Measurements from ENCODE around the gene SASS6.

SASS6 gene

DNA sequence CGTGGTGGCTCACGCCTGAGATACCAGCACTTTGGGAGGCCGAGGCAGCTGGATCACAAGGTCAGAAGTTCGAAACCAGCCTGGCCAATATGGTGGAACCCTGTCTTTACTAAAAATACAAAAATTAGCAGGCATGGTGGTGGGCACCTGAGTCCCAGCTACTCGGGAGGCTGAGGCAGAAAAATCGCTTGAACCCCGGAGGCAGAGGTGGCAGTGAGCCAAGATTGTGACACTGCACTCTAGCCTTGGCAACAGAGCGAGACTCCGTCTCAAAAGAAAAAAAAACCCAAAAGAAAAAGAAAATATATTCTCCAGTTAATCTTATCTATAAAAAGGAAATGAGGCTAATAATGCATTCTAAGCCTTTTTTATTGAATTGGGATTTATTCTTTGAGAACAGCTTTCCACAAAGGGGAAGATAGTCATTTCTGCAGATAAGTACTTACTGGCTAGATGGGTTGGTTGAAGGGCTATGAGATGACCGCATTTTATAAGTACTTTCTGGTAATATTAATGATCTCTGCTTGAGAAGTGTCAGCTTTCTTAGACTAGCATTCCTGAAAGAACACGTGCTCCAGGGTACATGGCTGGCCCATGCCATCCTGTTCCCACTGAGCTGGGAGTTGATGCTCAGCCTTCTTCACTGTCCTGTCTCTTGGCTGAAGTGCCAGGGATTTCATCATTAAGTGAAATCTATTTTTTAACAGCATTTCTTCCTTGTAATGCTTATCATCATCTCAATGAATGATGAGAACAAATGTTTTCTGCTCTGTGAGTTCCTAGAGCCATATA, 57.9 kb downstream of the SASS6 start (continued):
- TF ChIP-seq REPIN1 (tag by site-specific recombination; IDR thresholded peaks at IDR 0.05; ENCODE audit: low read depth): no peak

GRCh38 chr1:100073531-100073930, 59.2 kb downstream of the SASS6 start:
- ChIA-PET CTCF (interaction anchor here (1.2 kb wide), 1 partner anchor 9 kb away, joined by 3 read pairs; no protein-coding TSS in a partner anchor), POLR2A (interaction anchor here (0.5 kb wide), 1 partner anchor 16 kb away, joined by 3 read pairs; no protein-coding TSS in a partner anchor)
- H3K4me3 ChIP-seq (ENCODE audit: low read depth, low read length): no peak overlapping the region
- no peak for TF ChIP-seq ZNF621 (tag by site-specific recombination; IDR thresholded peaks at IDR 0.05)
- no peaks in the 10 kb centered on the region for H3K4me1 ChIP-seq (ENCODE audit: control insufficient read depth, insufficient read depth, low read length)
- H3K27ac ChIP-seq (ENCODE audit: extremely low read depth, low read depth, low read length): no peak overlapping the region
- H3K9me3 ChIP-seq (ENCODE audit: control insufficient read depth, insufficient read depth, low read depth, low read length): no peaks in the 10 kb centered on the region
- H3K36me3 ChIP-seq (ENCODE audit: control insufficient read depth in 2 of 2, insufficient read depth in 1 of 2, low read length in 2 of 2): peaks cover 16 to 74% of the 10 kb centered on the region in 2 experiments

DNA sequence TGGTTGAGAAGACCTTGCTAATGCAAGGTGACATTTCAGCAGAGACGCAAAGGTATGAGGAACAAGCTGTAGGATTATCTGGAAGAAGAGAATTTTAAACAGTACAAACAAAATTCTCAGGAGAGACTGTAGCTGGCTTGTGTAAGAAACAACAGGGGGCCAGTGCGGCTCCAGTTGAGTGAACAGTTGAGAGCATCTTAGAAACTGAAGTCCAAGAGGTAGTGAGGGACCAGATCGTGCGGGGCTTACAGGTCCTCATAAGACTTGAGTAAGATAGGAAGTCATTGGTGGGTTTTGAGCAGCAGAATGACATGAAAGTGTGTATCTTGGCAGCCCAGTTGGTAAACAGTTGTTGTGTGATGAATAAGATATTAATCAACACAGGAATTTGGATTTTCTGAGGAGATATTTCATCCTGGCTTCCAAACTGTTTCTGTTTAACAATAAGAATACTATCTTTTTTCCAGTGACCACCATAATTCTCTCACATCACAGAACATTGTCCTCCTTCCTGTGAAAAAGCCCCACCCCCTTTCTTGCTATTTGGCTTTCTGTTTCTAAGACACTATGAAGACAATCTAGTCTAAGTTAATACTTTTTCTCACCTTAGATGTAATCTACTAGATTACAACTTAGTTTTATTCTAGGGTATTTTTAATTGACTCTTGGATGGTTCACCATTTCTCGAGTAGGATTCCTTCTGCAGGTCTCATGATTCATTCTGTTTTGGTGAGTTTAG, 62.4 kb downstream of the SASS6 start:
- no peak overlapping the region for H3K4me3 ChIP-seq (ENCODE audit: low read depth, low read length)
- POLR2A ChIA-PET: no interaction called here
- H3K4me1 ChIP-seq (ENCODE audit: control insufficient read depth, insufficient read depth, low read length): no peaks in the 10 kb centered on the region
- H3K9me3 ChIP-seq (ENCODE audit: control insufficient read depth, insufficient read depth, low read depth, low read length): no peaks in the 10 kb centered on the region
- TF ChIP-seq KLF8 (tag by site-specific recombination; IDR thresholded peaks at IDR 0.05): no peak
- no peak for TF ChIP-seq GLIS1 (tag by site-specific recombination; IDR thresholded peaks at IDR 0.05)
- no peak for TF ChIP-seq SP7 (tag by site-specific recombination; IDR thresholded peaks at IDR 0.05)
- TF ChIP-seq ZBTB17 (tag by site-specific recombination; IDR thresholded peaks at IDR 0.05): no peak
- TF ChIP-seq, protein P1, sequence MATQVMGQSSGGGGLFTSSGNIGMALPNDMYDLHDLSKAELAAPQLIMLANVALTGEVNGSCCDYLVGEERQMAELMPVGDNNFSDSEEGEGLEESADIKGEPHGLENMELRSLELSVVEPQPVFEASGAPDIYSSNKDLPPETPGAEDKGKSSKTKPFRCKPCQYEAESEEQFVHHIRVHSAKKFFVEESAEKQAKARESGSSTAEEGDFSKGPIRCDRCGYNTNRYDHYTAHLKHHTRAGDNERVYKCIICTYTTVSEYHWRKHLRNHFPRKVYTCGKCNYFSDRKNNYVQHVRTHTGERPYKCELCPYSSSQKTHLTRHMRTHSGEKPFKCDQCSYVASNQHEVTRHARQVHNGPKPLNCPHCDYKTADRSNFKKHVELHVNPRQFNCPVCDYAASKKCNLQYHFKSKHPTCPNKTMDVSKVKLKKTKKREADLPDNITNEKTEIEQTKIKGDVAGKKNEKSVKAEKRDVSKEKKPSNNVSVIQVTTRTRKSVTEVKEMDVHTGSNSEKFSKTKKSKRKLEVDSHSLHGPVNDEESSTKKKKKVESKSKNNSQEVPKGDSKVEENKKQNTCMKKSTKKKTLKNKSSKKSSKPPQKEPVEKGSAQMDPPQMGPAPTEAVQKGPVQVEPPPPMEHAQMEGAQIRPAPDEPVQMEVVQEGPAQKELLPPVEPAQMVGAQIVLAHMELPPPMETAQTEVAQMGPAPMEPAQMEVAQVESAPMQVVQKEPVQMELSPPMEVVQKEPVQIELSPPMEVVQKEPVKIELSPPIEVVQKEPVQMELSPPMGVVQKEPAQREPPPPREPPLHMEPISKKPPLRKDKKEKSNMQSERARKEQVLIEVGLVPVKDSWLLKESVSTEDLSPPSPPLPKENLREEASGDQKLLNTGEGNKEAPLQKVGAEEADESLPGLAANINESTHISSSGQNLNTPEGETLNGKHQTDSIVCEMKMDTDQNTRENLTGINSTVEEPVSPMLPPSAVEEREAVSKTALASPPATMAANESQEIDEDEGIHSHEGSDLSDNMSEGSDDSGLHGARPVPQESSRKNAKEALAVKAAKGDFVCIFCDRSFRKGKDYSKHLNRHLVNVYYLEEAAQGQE (tag by site-specific recombination; IDR thresholded peaks at IDR 0.05): no peak
- TF ChIP-seq ZFHX2 (tag by site-specific recombination; conservative IDR thresholded peaks at IDR 0.05): no peak
- CTCF ChIA-PET: no interaction called here
- H3K36me3 ChIP-seq (ENCODE audit: control insufficient read depth in 2 of 2, insufficient read depth in 1 of 2, low read length in 2 of 2): peaks cover 31 to 84% of the 10 kb centered on the region in 2 experiments
- no peak overlapping the region for H3K27ac ChIP-seq (ENCODE audit: extremely low read depth, low read depth, low read length)

DNA sequence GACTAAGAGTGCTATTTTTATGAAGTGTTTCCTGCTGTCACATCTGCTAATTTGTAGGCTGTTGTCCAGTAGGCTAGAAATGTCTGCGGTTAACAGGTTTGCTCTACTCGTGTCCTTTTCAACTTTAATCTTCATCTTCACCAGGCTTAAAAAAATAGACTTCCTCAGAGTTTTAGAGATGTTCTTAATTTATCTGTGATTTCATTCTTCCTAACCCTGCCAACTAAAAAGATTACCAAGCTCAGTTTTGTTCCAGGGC, 66.8 kb downstream of the SASS6 start:
- Histone ChIP-seq H3K4me3 (ENCODE audit: low read depth, low read length) (no peak overlapping the region), H3K4me1 (ENCODE audit: control insufficient read depth, insufficient read depth, low read length) (0 out of 2 replicates have a peak, but pooled peaks cover 5% of the 10 kb centered on the region), H3K27ac (ENCODE audit: extremely low read depth, low read depth, low read length) (no peak overlapping the region), H3K9me3 (ENCODE audit: control insufficient read depth, insufficient read depth, low read depth, low read length) (no peaks in the 10 kb centered on the region), H3K36me3 (ENCODE audit: control insufficient read depth in 2 of 2, insufficient read depth in 1 of 2, low read length in 2 of 2) (peaks cover 50 to 79% of the 10 kb centered on the region in 2 experiments)
- CTCF ChIA-PET: no interaction called here
- TF ChIP-seq ZSCAN23 (tag by site-specific recombination; IDR thresholded peaks at IDR 0.05) (no peak), HOXC10 (CRISPR knock-in tag; IDR thresholded peaks at IDR 0.05) (no peak)
- TF ChIP-seq, protein P2, sequence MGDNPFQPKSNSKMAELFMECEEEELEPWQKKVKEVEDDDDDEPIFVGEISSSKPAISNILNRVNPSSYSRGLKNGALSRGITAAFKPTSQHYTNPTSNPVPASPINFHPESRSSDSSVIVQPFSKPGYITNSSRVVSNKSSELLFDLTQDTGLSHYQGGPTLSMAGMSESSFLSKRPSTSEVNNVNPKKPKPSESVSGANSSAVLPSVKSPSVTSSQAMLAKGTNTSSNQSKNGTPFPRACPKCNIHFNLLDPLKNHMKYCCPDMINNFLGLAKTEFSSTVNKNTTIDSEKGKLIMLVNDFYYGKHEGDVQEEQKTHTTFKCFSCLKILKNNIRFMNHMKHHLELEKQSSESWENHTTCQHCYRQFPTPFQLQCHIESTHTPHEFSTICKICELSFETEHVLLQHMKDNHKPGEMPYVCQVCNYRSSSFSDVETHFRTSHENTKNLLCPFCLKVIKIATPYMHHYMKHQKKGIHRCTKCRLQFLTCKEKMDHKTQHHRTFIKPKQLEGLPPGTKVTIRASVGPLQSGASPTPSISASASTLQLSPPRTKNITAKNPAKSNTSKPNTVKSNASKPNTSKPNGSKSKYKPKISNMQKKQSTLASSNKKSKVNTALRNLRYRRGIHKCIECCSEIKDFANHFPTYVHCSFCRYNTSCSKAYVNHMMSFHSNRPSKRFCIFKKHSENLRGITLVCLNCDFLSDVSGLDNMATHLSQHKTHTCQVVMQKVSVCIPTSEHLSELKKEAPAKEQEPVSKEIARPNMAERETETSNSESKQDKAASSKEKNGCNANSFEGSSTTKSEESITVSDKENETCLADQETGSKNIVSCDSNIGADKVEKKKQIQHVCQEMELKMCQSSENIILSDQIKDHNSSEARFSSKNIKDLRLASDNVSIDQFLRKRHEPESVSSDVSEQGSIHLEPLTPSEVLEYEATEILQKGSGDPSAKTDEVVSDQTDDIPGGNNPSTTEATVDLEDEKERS (tag by site-specific recombination; IDR thresholded peaks at IDR 0.05): no peak
- POLR2A ChIA-PET: no interaction called here

Measured in HEK293 (cell line).